ACC112 (cell line): ENCODE results near the gene FGF4.
"Not testable (repeated sequence)": the region's sequence is repeated elsewhere in the genome, so short reads cannot be mapped to it uniquely, and the experiment has no call there.

Source experiments
- H2AFZ ChIP-seq: fragments of 200-600 bp; sonication (generic); one replicate; pipeline ENCODE4 v1.6.0; 2017; ENCODE audit warnings: antibody characterized with exemption, low read length; ENCODE audit not compliant: unreplicated experiment
- H3K27ac ChIP-seq: fragments of 200-600 bp; sonication (generic); 2 replicates; pipeline ENCODE4 v1.5.1; 2014; ENCODE audit warnings: low read depth, mild to moderate bottlenecking, antibody characterized with exemption, low read length, moderate library complexity
- H3K27me3 ChIP-seq: fragments of 200-600 bp; sonication (generic); 2 replicates; pipeline ENCODE4 v1.6.1; 2014; ENCODE audit warnings: mild to moderate bottlenecking, antibody characterized with exemption, low read length, moderate library complexity, mixed read lengths; ENCODE audit not compliant: insufficient read depth
- H3K36me3 ChIP-seq: fragments of 200-600 bp; sonication (generic); 2 replicates; pipeline ENCODE4 v1.6.1; 2016; ENCODE audit warnings: mild to moderate bottlenecking, antibody characterized with exemption, low read length, moderate library complexity, mixed read lengths; ENCODE audit not compliant: insufficient read depth
- H3K4me1 ChIP-seq: fragments of 200-600 bp; sonication (generic); one replicate; pipeline ENCODE4 v1.6.1; 2016; ENCODE audit warnings: low read length, mixed read lengths; ENCODE audit not compliant: insufficient read depth, unreplicated experiment, control insufficient read depth
- H3K4me3 ChIP-seq: fragments of 200-600 bp; sonication (generic); 2 replicates; pipeline ENCODE4 v1.5.1; 2014; ENCODE audit warnings: mild to moderate bottlenecking, low read depth, low read length
- H3K79me2 ChIP-seq: fragments of 200-600 bp; sonication (generic); one replicate; pipeline ENCODE4 v1.6.0; 2016; ENCODE audit warnings: low read length; ENCODE audit not compliant: control insufficient read depth, unreplicated experiment, insufficient read depth

FGF4 gene

GRCh38 chr11:69770540-69770939, 4.6 kb downstream of the FGF4 start:
- H3K79me2 ChIP-seq = no peaks in the 10 kb centered on the region
- no peak overlapping the region for H3K27ac ChIP-seq
- H2AFZ ChIP-seq = no peak overlapping the region
- H3K4me1 ChIP-seq = no peaks in the 10 kb centered on the region
- H3K36me3 ChIP-seq = no peaks in the 10 kb centered on the region
- no peak overlapping the region for H3K4me3 ChIP-seq
- H3K27me3 ChIP-seq = peaks cover 78% of the 10 kb centered on the region

GRCh38 chr11:69765498-69765995, 9.6 kb downstream of the FGF4 start:
- Histone ChIP-seq H2AFZ (no peak overlapping the region), H3K36me3 (no peaks in the 10 kb centered on the region)

DNA sequence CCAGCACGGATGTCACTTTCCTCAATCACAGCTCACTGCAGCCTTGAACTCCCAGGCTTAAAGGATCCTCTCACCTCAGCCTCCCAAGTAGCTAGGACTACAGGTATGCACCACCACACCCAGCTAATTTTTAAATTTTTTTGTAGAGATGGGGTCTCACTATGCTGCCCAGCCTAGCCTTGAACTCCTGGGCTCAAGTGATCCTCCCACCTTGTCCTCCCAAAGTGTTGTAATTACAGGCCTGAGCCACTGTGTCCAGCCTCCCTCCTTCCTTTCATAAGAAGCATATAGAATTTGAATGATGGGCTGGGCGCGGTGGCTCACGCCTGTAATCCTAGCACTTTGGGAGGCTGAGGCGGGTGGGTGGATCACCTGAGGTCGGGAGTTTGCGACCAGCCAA, 10.2 kb downstream of the FGF4 start:
- H3K27me3 ChIP-seq = peaks cover 63% of the 10 kb centered on the region
- not testable (repeated sequence) for H3K36me3 ChIP-seq, H3K4me3 ChIP-seq

More at GRCh38 chr11:69765498-69765995, 9.6 kb downstream of the FGF4 start:
- no peak overlapping the region for H3K4me3 ChIP-seq
- H3K27ac ChIP-seq = no peak overlapping the region
- H3K27me3 ChIP-seq = peaks cover 62% of the 10 kb centered on the region
- H3K79me2 ChIP-seq = no peaks in the 10 kb centered on the region
- H3K4me1 ChIP-seq = no peaks in the 10 kb centered on the region

GRCh38 chr11:69760319-69760718, 14.8 kb downstream of the FGF4 start:
- H3K36me3 ChIP-seq = no peaks in the 10 kb centered on the region
- no peak overlapping the region for H3K27ac ChIP-seq
- no peak overlapping the region for H2AFZ ChIP-seq
- no peaks in the 10 kb centered on the region for H3K4me1 ChIP-seq
- no peak overlapping the region for H3K4me3 ChIP-seq
- peaks cover 77% of the 10 kb centered on the region for H3K27me3 ChIP-seq
- no peaks in the 10 kb centered on the region for H3K79me2 ChIP-seq

More for the DNA sequence above, 10.2 kb downstream of the FGF4 start:
- not testable (repeated sequence) for H3K79me2 ChIP-seq, H3K27ac ChIP-seq, H2AFZ ChIP-seq, H3K4me1 ChIP-seq

DNA sequence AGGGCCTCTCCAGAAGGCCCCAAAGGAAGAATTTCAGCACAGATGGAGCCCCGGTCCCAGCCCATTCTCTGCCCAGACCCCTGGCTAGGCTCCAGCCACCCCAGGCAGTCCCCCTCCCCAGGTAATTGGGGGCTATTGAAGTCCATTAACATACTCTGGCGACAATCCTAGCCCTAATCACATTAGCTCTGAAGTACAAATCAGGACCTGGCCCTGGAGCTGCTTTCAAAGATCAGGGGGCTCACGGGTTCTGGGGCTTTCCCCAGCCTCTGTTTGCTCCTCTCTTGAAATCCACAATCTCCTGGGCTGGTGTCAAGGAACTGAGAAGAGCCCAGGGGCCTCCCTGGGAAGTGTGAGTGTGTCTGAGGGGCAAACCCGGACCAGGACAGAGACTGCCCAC, 22.3 kb downstream of the FGF4 start:
- Histone ChIP-seq H2AFZ (no peak overlapping the region), H3K4me1 (no peaks in the 10 kb centered on the region), H3K36me3 (no peaks in the 10 kb centered on the region)

GRCh38 chr11:69750875-69751597, 24.1 kb downstream of the FGF4 start:
- Histone ChIP-seq H2AFZ (no peak overlapping the region), H3K27me3 (peaks cover 20% of the 10 kb centered on the region), H3K36me3 (no peaks in the 10 kb centered on the region), H3K79me2 (no peaks in the 10 kb centered on the region), H3K4me3 (no peak overlapping the region), H3K4me1 (no peaks in the 10 kb centered on the region), H3K27ac (no peak overlapping the region)

More for the DNA sequence above, 22.3 kb downstream of the FGF4 start:
- H3K27me3 ChIP-seq = peaks cover 36% of the 10 kb centered on the region
- no peaks in the 10 kb centered on the region for H3K79me2 ChIP-seq
- H3K4me3 ChIP-seq = no peak overlapping the region
- no peak overlapping the region for H3K27ac ChIP-seq

GRCh38 chr11:69750108-69750850, 24.9 kb downstream of the FGF4 start:
- Histone ChIP-seq H3K4me3 (no peak overlapping the region), H2AFZ (no peak overlapping the region), H3K36me3 (no peaks in the 10 kb centered on the region), H3K79me2 (no peaks in the 10 kb centered on the region), H3K4me1 (peaks cover under 1% of the 10 kb centered on the region), H3K27ac (no peak overlapping the region), H3K27me3 (peaks cover 18% of the 10 kb centered on the region; the same call in 1 of the 2 replicates)

DNA sequence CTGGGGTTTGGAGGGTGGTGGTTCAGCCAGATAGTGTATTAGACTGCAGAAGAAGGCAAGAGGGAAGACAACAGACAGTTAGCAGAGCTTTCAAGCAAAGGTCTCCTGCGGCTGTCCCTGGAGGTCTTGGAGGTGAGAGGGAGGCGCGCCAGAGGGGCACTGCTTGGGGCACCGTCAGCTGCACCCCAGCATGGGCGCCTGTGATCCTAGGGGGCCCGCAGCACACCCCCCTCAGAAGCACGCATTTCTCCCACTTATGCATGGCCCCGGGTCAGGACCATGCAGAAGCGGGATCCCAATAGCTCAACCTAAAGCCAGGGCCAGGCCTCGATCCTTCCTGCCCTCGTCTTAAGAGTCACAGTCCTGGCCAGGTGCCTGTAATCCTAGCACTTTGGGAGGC, 26.5 kb downstream of the FGF4 start:
- no peaks in the 10 kb centered on the region for H3K79me2 ChIP-seq
- H3K36me3 ChIP-seq = no peaks in the 10 kb centered on the region
- H3K27ac ChIP-seq = no peak overlapping the region
- H3K4me3 ChIP-seq = no peak overlapping the region
- no peak overlapping the region for H2AFZ ChIP-seq
- H3K27me3 ChIP-seq = peaks cover 12% of the 10 kb centered on the region; the same call in 1 of the 2 replicates
- H3K4me1 ChIP-seq = peaks cover 12% of the 10 kb centered on the region

DNA sequence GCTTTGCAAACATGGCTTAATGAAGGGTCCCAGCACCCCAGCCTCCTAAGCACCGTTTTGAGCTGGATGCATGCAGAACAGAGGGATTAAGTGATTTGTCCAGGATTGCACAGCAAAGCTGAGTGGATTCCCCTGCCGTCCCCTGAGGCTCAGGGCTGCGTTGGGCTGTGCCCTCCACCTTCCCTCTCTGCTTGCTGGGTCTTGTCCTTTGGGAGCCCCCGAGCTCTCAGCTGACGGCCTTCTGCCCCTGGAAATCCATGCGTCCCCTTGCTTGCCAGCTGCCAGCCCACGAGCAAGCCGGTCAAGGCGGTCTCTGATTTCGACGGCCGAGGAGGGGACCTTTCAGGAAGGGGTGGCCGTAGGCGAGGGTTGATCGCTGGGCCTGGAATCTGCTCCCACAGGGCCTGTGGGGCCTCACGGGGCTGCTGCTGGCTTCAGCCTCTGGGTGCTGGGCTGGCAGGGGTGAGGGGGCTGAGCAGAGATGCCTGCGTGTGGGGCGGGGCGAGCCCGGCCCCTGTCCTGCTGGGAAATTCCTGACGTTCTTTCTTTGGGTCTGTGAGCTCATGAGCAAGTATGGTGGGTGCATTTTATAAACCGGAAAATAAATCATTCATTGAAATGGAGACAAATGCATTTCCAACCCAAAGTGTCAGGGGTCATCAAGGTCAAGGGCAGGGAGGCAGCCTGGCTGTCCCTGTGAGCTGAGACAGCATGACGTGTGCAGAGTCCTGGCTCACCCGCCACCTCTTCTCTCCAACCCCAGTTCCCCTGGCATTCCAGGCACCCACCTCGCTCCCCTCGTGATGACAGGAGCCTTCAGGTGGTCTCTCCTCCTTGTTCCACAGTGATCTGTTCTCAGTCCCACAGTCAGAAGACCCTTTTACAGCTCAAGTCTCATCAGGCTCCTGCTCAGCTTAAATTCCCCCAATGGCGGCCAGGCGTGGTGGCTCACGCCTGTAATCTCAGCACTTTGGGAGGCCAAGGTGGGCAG, 28.1 kb downstream of the FGF4 start:
- peaks cover 12% of the 10 kb centered on the region for H3K4me1 ChIP-seq
- H3K4me3 ChIP-seq = no peak overlapping the region
- H2AFZ ChIP-seq = no peak overlapping the region
- no peaks in the 10 kb centered on the region for H3K79me2 ChIP-seq
- H3K27me3 ChIP-seq = peaks cover 6% of the 10 kb centered on the region; the same call in 1 of the 2 replicates
- H3K27ac ChIP-seq = no peak overlapping the region
- no peaks in the 10 kb centered on the region for H3K36me3 ChIP-seq

- no peaks in the 10 kb centered on the region for H3K36me3 ChIP-seq
- H2AFZ ChIP-seq = no peak overlapping the region
- no peak overlapping the region for H3K4me3 ChIP-seq
- peaks cover 12% of the 10 kb centered on the region for H3K4me1 ChIP-seq
- no peaks in the 10 kb centered on the region for H3K79me2 ChIP-seq
- H3K27ac ChIP-seq = no peak overlapping the region
- peaks cover under 1% of the 10 kb centered on the region; the same call in 1 of the 2 replicates for H3K27me3 ChIP-seq
Measured at GRCh38 chr11:69746140-69746539, 29.0 kb downstream of the FGF4 start.
